ENCODE data around the gene UBE2D2. TPM values are rescaled to one million over a fixed set of nuclear protein-coding genes. Genes with fewer than 3 reads are reported as not detected.
"Not testable (repeated sequence)": the region's sequence is repeated elsewhere in the genome, so short reads cannot be mapped to it uniquely, and the experiment has no call there.

Gene UBE2D2
- total RNA-seq, 1 donor from 2014 or later, result 129 TPM

DNA sequence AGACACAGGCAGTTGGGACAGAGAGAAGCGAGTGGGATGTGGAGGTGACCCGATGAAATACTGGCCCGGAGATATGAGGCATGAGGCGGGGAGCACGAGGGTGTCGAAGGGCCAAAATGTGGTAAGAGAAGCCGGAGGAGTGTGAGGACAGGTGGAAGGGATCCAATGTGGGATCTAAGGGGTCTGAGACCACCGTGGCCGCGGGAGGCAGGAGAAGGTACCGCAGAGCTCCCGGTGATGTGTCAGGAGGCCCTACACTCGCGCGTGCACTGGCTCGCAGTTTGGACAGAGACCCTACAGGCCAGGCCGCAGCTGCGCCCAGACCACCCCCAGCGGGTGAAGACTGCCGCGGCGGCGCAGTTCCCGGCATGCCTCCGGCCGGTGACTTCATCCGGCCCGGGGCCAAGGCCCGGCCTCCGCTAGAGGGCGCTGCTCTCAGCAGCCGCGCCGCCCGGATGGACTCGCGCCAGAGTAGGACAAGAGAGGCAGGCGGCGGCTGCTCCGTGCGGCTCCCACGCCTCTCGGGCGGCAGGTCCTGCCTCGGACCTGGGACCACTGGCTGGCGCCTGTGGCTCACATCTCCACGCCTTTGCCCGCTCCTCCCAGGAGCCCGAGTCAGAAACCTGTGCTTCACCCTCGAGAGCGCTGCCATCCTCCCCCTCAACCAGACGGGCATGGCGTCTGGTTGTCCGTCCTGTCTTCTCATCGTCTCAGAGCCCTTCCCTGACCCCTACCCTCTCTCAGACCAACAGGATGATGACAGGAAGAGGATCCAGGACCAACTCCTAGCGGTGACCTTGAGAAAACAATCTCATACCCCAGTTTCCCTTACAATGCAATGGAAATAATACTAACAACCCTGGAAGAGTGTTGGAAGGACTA lies 43.2 kb upstream of the UBE2D2 start:
- TF ChIP-seq, protein P1, sequence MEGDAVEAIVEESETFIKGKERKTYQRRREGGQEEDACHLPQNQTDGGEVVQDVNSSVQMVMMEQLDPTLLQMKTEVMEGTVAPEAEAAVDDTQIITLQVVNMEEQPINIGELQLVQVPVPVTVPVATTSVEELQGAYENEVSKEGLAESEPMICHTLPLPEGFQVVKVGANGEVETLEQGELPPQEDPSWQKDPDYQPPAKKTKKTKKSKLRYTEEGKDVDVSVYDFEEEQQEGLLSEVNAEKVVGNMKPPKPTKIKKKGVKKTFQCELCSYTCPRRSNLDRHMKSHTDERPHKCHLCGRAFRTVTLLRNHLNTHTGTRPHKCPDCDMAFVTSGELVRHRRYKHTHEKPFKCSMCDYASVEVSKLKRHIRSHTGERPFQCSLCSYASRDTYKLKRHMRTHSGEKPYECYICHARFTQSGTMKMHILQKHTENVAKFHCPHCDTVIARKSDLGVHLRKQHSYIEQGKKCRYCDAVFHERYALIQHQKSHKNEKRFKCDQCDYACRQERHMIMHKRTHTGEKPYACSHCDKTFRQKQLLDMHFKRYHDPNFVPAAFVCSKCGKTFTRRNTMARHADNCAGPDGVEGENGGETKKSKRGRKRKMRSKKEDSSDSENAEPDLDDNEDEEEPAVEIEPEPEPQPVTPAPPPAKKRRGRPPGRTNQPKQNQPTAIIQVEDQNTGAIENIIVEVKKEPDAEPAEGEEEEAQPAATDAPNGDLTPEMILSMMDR (IDR thresholded peaks at IDR 0.05), result peak; percentile 98
- peaks cover 16% of the 10 kb centered on the region for H3K4me1 Mint-ChIP-seq (ENCODE audit: low read depth)
- peak; percentile 94 for DNase-seq (ENCODE audit: low spot score)
- no peaks in the 10 kb centered on the region for H3K27me3 Mint-ChIP-seq (ENCODE audit: low read depth)
- peak overlapping the region; percentile 87 for H3K27ac Mint-ChIP-seq (ENCODE audit: unreplicated experiment)
- no peaks in the 10 kb centered on the region for H3K9me3 Mint-ChIP-seq (ENCODE audit: low read depth)
- H3K36me3 Mint-ChIP-seq (ENCODE audit: low read depth), result no peaks in the 10 kb centered on the region
- H3K4me3 Mint-ChIP-seq (ENCODE audit: unreplicated experiment), result peak overlapping the region; percentile 75

DNA sequence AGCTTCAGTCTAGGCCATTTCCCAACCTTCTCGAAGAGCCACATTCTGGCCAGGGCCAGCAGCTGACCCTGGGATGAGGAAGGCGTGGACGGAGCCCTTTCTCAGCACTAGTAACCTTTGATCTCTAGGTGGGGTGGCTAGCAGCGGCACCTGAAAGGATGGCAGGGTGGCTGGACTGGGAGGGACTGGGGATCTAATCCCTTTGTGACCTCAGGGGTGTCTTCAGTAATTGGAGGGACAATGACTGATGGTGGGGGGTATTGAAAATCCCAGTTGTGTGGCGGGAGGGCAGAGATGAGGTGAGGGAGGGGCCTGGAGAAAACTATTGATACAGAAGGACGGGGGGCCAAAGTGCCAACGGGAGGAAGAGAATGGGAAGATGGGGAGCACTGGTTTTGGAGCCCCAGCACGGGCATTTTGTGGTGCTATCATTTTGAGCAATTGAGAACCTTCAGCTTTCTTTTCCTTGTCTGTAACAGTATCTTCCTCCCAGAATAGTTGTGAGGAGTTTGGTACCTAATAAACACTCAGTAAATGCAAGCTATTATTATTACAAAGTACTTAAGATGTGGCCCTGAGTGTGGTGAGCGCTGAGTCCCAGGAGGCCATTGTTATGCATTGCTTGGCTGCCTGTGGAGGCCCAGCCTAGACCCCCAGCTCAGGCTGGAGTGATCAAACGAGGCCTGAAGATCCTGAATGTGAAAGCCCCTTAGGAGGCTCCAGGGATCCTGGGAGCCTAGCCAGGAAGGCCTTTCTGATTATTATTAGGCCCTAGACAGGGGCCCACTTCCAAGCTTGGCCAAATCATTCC lies 37.3 kb upstream of the UBE2D2 start:
- Mint-ChIP-seq H3K4me1 (ENCODE audit: low read depth) (peaks cover 11% of the 10 kb centered on the region), H3K4me3 (ENCODE audit: unreplicated experiment) (no peak overlapping the region), H3K9me3 (ENCODE audit: low read depth) (no peaks in the 10 kb centered on the region), H3K27me3 (ENCODE audit: low read depth) (no peaks in the 10 kb centered on the region), H3K27ac (ENCODE audit: unreplicated experiment) (no peak overlapping the region), H3K36me3 (ENCODE audit: low read depth) (no peaks in the 10 kb centered on the region)
- no peak for DNase-seq (ENCODE audit: low spot score)
- TF ChIP-seq, protein P1 (IDR thresholded peaks at IDR 0.05), result no peak

DNA sequence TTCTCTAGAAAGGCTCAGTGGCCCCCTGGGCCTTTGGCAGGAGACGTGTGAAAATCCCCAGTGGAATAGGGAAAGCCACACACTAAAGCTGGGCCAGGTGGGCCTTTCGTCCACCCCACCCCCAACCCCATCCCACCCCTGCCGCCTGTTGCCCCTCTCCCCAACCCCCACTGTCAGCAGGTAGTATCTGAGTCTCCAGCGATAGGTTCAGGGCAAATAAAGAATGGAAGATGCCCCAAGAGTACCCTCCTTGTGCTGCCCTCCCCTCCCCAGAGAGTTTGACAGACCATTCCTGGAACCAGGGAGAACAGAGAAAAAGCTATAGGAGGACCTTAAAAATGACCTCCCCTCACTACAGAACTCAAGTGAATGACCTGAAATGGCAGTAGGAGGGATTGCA lies 36.7 kb upstream of the UBE2D2 start:
- Mint-ChIP-seq H3K4me3 (ENCODE audit: unreplicated experiment) (no peak overlapping the region), H3K36me3 (ENCODE audit: low read depth) (no peaks in the 10 kb centered on the region), H3K9me3 (ENCODE audit: low read depth) (no peaks in the 10 kb centered on the region), H3K4me1 (ENCODE audit: low read depth) (peaks cover 8% of the 10 kb centered on the region), H3K27ac (ENCODE audit: unreplicated experiment) (no peak overlapping the region), H3K27me3 (ENCODE audit: low read depth) (no peaks in the 10 kb centered on the region)
- TF ChIP-seq, protein P1 (IDR thresholded peaks at IDR 0.05), result no peak
- no peak for DNase-seq (ENCODE audit: low spot score)

DNA sequence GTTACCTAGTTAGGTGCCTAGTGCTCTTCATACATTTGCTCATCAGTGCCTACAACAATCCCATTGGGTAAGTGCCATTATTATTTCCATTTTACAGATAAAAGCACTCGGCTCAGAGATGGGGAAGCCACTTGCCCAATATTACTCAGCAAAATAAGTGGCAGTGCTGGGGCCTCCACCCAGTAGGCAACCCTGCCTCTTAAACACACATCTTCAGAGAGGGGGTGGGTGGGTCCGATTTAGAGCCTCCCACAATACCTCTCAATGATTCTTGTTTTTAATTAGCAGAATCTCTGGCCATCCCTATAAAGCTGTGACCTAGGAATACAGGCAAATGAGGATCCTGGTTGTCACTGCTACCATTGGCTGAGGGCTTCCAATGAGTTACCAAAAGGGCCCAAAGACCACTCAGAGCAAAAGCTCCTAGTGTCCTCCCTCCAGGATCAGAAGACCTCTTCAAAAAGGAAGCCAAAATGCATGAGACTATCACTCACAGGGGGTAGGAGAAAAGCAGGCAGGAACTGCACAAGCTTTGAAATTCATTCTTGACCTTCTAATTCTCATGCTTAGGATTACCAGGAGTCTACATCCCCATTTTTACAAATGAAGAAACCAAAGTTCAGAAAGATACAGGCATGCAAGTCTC lies 36.1 kb upstream of the UBE2D2 start:
- H3K36me3 Mint-ChIP-seq (ENCODE audit: low read depth), result no peaks in the 10 kb centered on the region
- H3K9me3 Mint-ChIP-seq (ENCODE audit: low read depth), result no peaks in the 10 kb centered on the region
- no peak overlapping the region for H3K4me3 Mint-ChIP-seq (ENCODE audit: unreplicated experiment)
- DNase-seq (ENCODE audit: low spot score), result no peak
- peaks cover 8% of the 10 kb centered on the region for H3K4me1 Mint-ChIP-seq (ENCODE audit: low read depth)
- TF ChIP-seq, protein P1 (IDR thresholded peaks at IDR 0.05), result no peak
- no peaks in the 10 kb centered on the region for H3K27me3 Mint-ChIP-seq (ENCODE audit: low read depth)
- H3K27ac Mint-ChIP-seq (ENCODE audit: unreplicated experiment), result no peak overlapping the region

DNA sequence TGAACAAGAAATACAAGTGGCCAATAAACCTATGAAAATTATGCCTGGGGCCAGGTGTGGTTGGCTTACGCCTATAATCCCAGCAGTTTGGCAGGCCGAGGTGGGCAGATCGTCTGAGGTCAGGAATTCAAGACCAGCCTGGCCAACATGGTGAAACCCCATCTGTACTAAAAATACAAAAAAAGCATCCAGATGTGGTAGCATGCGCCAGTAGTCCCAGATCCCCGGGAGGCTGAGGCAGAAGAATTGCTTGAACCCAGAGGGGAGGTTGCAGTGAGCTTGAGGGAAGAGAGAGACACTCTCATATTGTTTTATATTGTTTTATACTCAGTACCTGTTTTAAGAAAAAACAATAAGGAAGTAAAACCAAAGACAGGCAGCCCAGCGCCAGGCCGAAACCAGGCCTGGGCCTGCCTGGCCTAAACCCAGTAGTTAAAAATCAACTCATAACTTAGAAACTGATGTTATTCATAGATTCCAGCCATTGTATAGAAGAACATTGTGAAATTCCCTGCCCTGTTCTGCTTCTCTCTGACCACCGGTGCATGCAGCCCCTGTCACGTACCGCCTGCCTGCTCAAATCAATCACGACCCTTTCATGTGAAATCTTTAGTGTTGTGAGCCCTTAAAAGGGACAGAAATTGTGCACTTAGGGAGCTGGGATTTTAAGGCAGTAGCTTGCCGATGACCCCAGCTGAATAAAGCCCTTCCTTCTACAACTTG lies 35.4 kb upstream of the UBE2D2 start:
- peak overlapping the region; percentile 61 for H3K27ac Mint-ChIP-seq (ENCODE audit: unreplicated experiment)
- H3K27me3 Mint-ChIP-seq (ENCODE audit: low read depth); H3K4me1 Mint-ChIP-seq (ENCODE audit: low read depth); H3K9me3 Mint-ChIP-seq (ENCODE audit: low read depth); H3K36me3 Mint-ChIP-seq (ENCODE audit: low read depth); DNase-seq (ENCODE audit: low spot score); H3K4me3 Mint-ChIP-seq (ENCODE audit: unreplicated experiment): not testable (repeated sequence)

DNA sequence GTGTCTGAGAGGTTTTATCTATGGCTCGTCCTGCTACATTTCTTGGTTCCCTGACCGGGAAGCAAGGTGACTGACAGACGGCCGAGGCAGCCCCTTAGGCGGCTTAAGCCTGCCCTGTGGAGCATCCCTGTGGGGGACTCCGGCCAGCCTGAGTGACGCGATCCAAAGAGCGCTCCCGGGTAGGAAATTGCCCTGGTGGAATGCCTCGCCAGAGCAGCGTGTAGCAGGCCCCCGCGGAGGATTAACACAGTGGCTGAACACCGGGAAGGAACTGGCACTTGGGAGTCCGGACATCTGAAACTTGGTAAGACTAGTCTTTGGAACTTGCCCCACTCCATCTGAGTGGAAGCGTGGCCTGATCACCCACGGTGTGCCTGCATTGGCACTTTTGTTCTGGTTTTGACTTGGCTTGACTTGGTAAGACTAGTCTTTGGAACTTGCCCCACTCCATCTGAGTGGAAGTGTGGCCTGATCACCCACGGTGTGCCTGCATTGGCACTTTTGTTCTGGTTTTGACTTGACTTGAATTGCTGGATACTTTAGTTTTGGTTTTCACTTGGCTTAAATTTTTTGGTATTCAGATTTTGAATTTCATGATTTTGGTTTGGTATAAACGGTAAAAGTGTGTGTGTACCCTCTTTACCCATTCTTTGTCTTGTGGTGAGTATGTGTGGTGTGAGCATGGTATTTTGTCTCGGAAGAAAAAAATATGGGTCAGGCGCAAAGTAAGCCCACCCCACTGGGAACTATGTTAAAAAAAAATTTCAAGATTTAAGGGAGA lies 34.6 kb upstream of the UBE2D2 start:
- not testable (repeated sequence) for H3K27me3 Mint-ChIP-seq (ENCODE audit: low read depth); DNase-seq (ENCODE audit: low spot score); H3K36me3 Mint-ChIP-seq (ENCODE audit: low read depth); H3K27ac Mint-ChIP-seq (ENCODE audit: unreplicated experiment); H3K4me1 Mint-ChIP-seq (ENCODE audit: low read depth); H3K4me3 Mint-ChIP-seq (ENCODE audit: unreplicated experiment); H3K9me3 Mint-ChIP-seq (ENCODE audit: low read depth)

DNA sequence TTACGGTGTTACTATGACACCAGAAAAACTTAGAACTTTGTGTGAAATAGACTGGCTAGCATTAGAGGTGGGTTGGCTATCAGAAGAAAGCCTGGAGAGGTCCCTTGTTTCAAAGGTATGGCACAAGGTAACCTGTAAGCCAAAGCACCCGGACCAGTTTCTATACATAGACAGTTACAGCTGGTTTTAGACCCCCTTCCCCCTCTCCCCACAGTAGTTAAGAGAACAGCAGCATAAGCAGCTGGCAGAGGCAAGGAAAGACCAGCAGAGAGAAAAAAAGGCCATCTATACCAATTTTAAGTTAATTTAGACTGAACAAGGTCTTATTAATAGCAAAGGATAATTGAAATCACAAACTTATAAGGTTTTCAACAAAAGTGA lies 34.1 kb upstream of the UBE2D2 start:
- H3K9me3 Mint-ChIP-seq (ENCODE audit: low read depth); DNase-seq (ENCODE audit: low spot score); H3K36me3 Mint-ChIP-seq (ENCODE audit: low read depth); H3K27me3 Mint-ChIP-seq (ENCODE audit: low read depth); H3K4me3 Mint-ChIP-seq (ENCODE audit: unreplicated experiment); H3K4me1 Mint-ChIP-seq (ENCODE audit: low read depth); H3K27ac Mint-ChIP-seq (ENCODE audit: unreplicated experiment): not testable (repeated sequence)
